GM23338 (cell line): Measurements from ENCODE around the gene REXO5. TPM values are rescaled to one million over a fixed set of nuclear protein-coding genes. Genes with fewer than 3 reads are reported as not detected.

Source experiments
- ATAC-seq: fragments of 200-7000 bp; cut with Tn5 transposase; 3 replicates; pipeline ENCODE4 v1.9.1; 2020
- DNase-seq: peaks from one replicate; pipeline ENCODE4 v3.0.0-alpha.2; 2015; ENCODE audit warnings: low spot score
- H2AFZ ChIP-seq: fragments of 200-600 bp; sonication (generic); 2 replicates; pipeline ENCODE4 v1.8.0; 2016; ENCODE audit warnings: antibody characterized with exemption, mild to moderate bottlenecking, moderate library complexity
- H3F3A ChIP-seq: fragments of 200-600 bp; sonication (generic); replicated peaks from 2 replicates; pipeline ENCODE4 v1.8.0; 2017; ENCODE audit warnings: antibody characterized with exemption, mixed run types, low read depth
- H3K27ac ChIP-seq: fragments of 200-600 bp; sonication (generic); 2 replicates; pipeline ENCODE4 v1.6.1; 2016; ENCODE audit warnings: low read depth
- H3K27me3 ChIP-seq: fragments of 200-600 bp; sonication (generic); 2 replicates; pipeline ENCODE4 v1.8.0; 2016; ENCODE audit warnings: mild to moderate bottlenecking, mixed run types, moderate library complexity; ENCODE audit not compliant: insufficient read depth
- H3K36me3 ChIP-seq: fragments of 200-600 bp; sonication (generic); 2 replicates; pipeline ENCODE4 v1.8.0; 2016; ENCODE audit warnings: mild to moderate bottlenecking; ENCODE audit not compliant: insufficient read depth
- H3K4me1 ChIP-seq: fragments of 200-600 bp; sonication (generic); 2 replicates; pipeline ENCODE4 v1.8.0; 2016; ENCODE audit warnings: mild to moderate bottlenecking, moderate library complexity; ENCODE audit not compliant: insufficient read depth
- H3K4me2 ChIP-seq: fragments of 200-600 bp; sonication (generic); 2 replicates; pipeline ENCODE4 v1.7.1; 2017; ENCODE audit warnings: mixed run types
- H3K4me3 ChIP-seq: fragments of 200-600 bp; sonication (generic); 2 replicates; pipeline ENCODE4 v1.6.1; 2016; ENCODE audit warnings: mixed run types
- H3K79me2 ChIP-seq: fragments of 200-600 bp; sonication (generic); replicated peaks from 2 replicates; pipeline ENCODE4 v1.8.0; 2017; ENCODE audit warnings: mild to moderate bottlenecking; ENCODE audit not compliant: insufficient read depth
- H3K9me2 ChIP-seq: fragments of 200-600 bp; sonication (generic); 2 replicates; pipeline ENCODE4 v1.8.0; 2017; ENCODE audit not compliant: insufficient read depth
- H4K20me1 ChIP-seq: fragments of 200-600 bp; sonication (generic); replicated peaks from 2 replicates; pipeline ENCODE4 v1.8.0; 2017; ENCODE audit warnings: mild to moderate bottlenecking; ENCODE audit not compliant: insufficient read depth
- H3K27ac Mint-ChIP-seq: 2 replicates; pipeline ENCODE4 v1.8.0; 2020; ENCODE audit warnings: inconsistent platforms, mild to moderate bottlenecking, moderate library complexity, mixed read lengths
- H3K27me3 Mint-ChIP-seq: 3 replicates; pipeline ENCODE4 v1.8.0; 2022; ENCODE audit warnings: low read depth, mild to moderate bottlenecking, moderate library complexity, mixed read lengths, inconsistent platforms; ENCODE audit not compliant: insufficient read depth, poor library complexity
- H3K36me3 Mint-ChIP-seq: 3 replicates; pipeline ENCODE4 v1.8.0; 2021; ENCODE audit warnings: low read depth, mild to moderate bottlenecking, inconsistent platforms, moderate library complexity, mixed read lengths
- H3K4me1 Mint-ChIP-seq: 3 replicates; pipeline ENCODE4 v1.8.0; 2020; ENCODE audit warnings: mild to moderate bottlenecking, inconsistent platforms, mixed read lengths
- H3K4me3 Mint-ChIP-seq: 3 replicates; pipeline ENCODE4 v1.8.0; 2021; ENCODE audit warnings: moderate library complexity, mild to moderate bottlenecking, inconsistent platforms, mixed read lengths
- H3K9me3 Mint-ChIP-seq: 3 replicates; pipeline ENCODE4 v1.8.0; 2020; ENCODE audit warnings: moderate library complexity, mild to moderate bottlenecking, inconsistent platforms, mixed read lengths
- CREB1 ChIP-seq: fragments of 250-450 bp; sonication (Bioruptor Pico); IDR thresholded peaks from 2 replicates; pipeline ENCODE4 v1.5.0; 2020; ENCODE audit warnings: low read depth, mild to moderate bottlenecking, moderate library complexity
- EZH2 ChIP-seq: fragments of 200-600 bp; sonication (generic); IDR thresholded peaks from one replicate; pipeline ENCODE4 v1.8.0; 2017; ENCODE audit warnings: antibody characterized with exemption, mild to moderate bottlenecking, low read depth; ENCODE audit not compliant: unreplicated experiment
- EZH2phosphoT487 ChIP-seq: fragments of 200-600 bp; sonication (generic); IDR thresholded peaks from one replicate; pipeline ENCODE4 v1.8.1; 2018; ENCODE audit warnings: antibody characterized with exemption; ENCODE audit not compliant: unreplicated experiment
- STAT1 ChIP-seq: IDR thresholded peaks from one replicate; pipeline ENCODE4 v1.6.1; 2016; ENCODE audit warnings: antibody characterized with exemption; ENCODE audit not compliant: unreplicated experiment
- ZNF114 ChIP-seq: fragments of 250-450 bp; sonication (Bioruptor Pico); IDR thresholded peaks from 2 replicates; pipeline ENCODE4 v1.5.0; 2020; ENCODE audit warnings: mild to moderate bottlenecking, moderate library complexity
- polyA plus RNA-seq: library from polyadenylated mRNA; unstranded; fragments of >200 nt; fragmentation: Nextera tagmentation; extraction: Ambion mirVana; gene quantifications from 2 replicates; pipeline ENCODE4 v1.2.1, GENCODE V29; 2016
- total RNA-seq: library from RNA; depleted of rRNA; stranded (reverse); fragments of >200 nt; shearing (Covaris generic); gene quantifications from 2 replicates; pipeline ENCODE4 v1.2.3, GENCODE V29; 2014
- TF ChIP-seq, protein P1 (sequence below), 2 experiments: fragments of 200-600 bp in 1 of 2; sonication (generic) in 1 of 2; conservative IDR thresholded peaks; 2 replicates each; pipeline versions ENCODE4 v1.5.1 to v1.6.1; 2016 to 2017; ENCODE audit warnings: antibody characterized with exemption in 2 of 2, low read depth in 2 of 2, mild to moderate bottlenecking in 2 of 2, moderate library complexity in 1 of 2
- TF ChIP-seq, protein P2 (sequence below): IDR thresholded peaks from 2 replicates; pipeline ENCODE4 v1.6.1; 2016; ENCODE audit warnings: antibody characterized with exemption
- TF ChIP-seq, protein P3 (sequence below): IDR thresholded peaks from one replicate; pipeline ENCODE4 v1.6.1; 2018; ENCODE audit warnings: antibody characterized with exemption; ENCODE audit not compliant: unreplicated experiment

The REXO5 gene
- total and polyA plus RNA-seq, 2 experiments from 2014 or later = 6.5 to 6.9 TPM

DNA sequence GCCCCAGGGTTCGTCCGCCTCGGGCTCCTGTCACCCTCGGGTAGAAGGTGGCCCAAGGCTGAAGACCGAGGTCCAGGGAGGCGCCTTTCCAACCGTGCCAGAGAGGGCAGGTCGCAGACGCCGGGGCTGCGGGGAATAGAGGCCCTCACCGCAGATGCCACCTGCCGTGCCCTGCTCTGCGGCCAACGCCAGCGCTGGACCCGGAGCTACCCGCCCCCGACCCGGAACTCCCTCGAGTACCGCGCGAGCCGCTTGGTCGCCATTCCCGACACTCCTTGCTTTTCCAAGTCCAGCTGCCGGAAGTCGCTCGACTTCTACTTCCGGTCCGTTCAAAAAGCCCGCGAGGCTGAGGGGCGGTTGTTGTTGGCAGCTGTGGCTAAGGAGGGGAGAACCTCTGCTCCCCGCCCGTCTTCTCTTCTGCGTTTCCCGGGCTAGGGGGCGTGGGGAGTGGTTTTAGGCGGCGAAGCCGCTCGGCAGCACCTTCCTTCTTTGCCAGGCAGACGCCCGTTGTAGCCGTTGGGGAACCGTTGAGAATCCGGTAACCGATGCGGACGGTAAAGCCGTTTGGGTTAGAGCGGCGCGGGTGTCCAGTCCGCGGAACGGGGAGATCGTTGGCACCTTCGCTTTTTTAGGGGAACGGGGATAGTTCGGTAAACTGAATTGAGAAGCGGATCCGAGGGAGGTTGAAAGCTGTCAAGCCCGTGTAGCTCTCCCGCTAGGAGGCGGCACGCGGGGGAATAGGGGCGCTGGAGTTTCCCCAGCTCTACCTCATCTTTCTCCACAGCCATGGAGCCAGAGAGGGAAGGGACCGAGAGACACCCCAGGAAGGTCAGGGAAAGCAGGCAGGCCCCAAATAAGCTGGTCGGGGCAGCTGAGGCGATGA lies at the start of gene REXO5, which contains the start of gene ERI2 (continued):
- TF ChIP-seq CREB1 (CRISPR knock-in tag) (no peak), ZNF114 (CRISPR knock-in tag) (no peak), EZH2 (no peak), STAT1 (no peak)

DNA sequence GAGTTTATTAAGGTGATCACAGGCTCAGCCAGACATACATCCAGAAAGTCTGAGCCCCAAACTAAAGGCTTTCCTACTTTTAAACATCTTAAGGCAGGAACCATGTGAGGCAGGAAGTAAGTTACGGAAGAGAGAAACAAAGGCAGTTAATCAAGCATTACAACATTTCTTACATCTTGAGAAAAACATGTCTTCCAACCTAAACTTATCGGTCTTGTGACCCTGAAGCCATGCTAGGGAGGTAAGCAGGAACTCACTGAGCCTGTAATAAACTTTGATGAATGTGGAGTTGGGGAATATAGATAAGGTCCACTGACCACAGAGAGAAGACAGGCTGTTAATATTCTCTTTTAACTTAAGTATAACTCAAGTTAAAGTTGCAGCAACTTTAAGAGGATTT lies 46.0 kb upstream of the REXO5 start:
- no peak overlapping the region for H3K4me3 Mint-ChIP-seq
- peaks cover 12% of the 10 kb centered on the region; the same call in 2 of the 3 replicates for H3K9me3 Mint-ChIP-seq

DNA sequence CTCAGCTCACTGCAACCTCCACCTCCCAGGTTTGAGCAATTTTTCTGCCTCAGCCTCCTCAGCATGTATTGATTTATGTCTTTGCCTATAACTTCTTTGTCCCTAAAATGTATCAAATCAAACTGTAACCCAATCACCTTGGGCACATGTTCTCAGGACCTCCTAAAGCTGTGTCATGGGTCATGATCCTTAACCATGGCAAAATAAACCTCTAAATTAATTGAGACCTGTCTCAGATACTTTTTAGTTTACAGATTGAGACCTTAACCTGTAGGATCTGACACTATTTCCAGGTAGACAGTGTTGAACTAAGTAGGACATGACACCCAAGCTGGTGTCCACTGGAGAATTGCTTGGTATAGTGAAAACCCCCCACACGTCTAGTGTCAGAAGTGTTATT lies 45.2 kb upstream of the REXO5 start:
- ATAC-seq (no peak), DNase-seq (no peak)
- H3F3A ChIP-seq = no peaks in the 10 kb centered on the region
- H3K27ac ChIP-seq = no peak overlapping the region
- H3K27me3 ChIP-seq = no peaks in the 10 kb centered on the region
- H3K36me3 ChIP-seq = no peaks in the 10 kb centered on the region
- H3K9me3 Mint-ChIP-seq = peaks cover 12% of the 10 kb centered on the region; the same call in 2 of the 3 replicates
- H3K4me3 ChIP-seq = no peak overlapping the region
- H3K36me3 Mint-ChIP-seq = no peaks in the 10 kb centered on the region
- H3K27me3 Mint-ChIP-seq = no peaks in the 10 kb centered on the region
- no peaks in the 10 kb centered on the region for H3K4me1 ChIP-seq
- peaks cover 5% of the 10 kb centered on the region; the same call in 2 of the 3 replicates for H3K4me1 Mint-ChIP-seq
- H3K4me3 Mint-ChIP-seq = no peak overlapping the region
- no peaks in the 10 kb centered on the region for H4K20me1 ChIP-seq
- no peaks in the 10 kb centered on the region for H3K9me2 ChIP-seq
- no peak overlapping the region for H3K4me2 ChIP-seq
- H2AFZ ChIP-seq = no peak overlapping the region
- H3K27ac Mint-ChIP-seq = no peak overlapping the region
- no peaks in the 10 kb centered on the region for H3K79me2 ChIP-seq
- TF ChIP-seq ZNF114 (CRISPR knock-in tag) = no peak
- TF ChIP-seq, protein P1, sequence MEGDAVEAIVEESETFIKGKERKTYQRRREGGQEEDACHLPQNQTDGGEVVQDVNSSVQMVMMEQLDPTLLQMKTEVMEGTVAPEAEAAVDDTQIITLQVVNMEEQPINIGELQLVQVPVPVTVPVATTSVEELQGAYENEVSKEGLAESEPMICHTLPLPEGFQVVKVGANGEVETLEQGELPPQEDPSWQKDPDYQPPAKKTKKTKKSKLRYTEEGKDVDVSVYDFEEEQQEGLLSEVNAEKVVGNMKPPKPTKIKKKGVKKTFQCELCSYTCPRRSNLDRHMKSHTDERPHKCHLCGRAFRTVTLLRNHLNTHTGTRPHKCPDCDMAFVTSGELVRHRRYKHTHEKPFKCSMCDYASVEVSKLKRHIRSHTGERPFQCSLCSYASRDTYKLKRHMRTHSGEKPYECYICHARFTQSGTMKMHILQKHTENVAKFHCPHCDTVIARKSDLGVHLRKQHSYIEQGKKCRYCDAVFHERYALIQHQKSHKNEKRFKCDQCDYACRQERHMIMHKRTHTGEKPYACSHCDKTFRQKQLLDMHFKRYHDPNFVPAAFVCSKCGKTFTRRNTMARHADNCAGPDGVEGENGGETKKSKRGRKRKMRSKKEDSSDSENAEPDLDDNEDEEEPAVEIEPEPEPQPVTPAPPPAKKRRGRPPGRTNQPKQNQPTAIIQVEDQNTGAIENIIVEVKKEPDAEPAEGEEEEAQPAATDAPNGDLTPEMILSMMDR (conservative IDR thresholded peaks at IDR 0.05; ENCODE audit: low read depth in 2 of 2) = no peak
- TF ChIP-seq, protein P2, sequence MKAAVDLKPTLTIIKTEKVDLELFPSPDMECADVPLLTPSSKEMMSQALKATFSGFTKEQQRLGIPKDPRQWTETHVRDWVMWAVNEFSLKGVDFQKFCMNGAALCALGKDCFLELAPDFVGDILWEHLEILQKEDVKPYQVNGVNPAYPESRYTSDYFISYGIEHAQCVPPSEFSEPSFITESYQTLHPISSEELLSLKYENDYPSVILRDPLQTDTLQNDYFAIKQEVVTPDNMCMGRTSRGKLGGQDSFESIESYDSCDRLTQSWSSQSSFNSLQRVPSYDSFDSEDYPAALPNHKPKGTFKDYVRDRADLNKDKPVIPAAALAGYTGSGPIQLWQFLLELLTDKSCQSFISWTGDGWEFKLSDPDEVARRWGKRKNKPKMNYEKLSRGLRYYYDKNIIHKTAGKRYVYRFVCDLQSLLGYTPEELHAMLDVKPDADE = no peak
- TF ChIP-seq, protein P3, sequence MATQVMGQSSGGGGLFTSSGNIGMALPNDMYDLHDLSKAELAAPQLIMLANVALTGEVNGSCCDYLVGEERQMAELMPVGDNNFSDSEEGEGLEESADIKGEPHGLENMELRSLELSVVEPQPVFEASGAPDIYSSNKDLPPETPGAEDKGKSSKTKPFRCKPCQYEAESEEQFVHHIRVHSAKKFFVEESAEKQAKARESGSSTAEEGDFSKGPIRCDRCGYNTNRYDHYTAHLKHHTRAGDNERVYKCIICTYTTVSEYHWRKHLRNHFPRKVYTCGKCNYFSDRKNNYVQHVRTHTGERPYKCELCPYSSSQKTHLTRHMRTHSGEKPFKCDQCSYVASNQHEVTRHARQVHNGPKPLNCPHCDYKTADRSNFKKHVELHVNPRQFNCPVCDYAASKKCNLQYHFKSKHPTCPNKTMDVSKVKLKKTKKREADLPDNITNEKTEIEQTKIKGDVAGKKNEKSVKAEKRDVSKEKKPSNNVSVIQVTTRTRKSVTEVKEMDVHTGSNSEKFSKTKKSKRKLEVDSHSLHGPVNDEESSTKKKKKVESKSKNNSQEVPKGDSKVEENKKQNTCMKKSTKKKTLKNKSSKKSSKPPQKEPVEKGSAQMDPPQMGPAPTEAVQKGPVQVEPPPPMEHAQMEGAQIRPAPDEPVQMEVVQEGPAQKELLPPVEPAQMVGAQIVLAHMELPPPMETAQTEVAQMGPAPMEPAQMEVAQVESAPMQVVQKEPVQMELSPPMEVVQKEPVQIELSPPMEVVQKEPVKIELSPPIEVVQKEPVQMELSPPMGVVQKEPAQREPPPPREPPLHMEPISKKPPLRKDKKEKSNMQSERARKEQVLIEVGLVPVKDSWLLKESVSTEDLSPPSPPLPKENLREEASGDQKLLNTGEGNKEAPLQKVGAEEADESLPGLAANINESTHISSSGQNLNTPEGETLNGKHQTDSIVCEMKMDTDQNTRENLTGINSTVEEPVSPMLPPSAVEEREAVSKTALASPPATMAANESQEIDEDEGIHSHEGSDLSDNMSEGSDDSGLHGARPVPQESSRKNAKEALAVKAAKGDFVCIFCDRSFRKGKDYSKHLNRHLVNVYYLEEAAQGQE = no peak

More for the DNA sequence above, 46.0 kb upstream of the REXO5 start:
- Mint-ChIP-seq H3K27ac (no peak overlapping the region), H3K27me3 (no peaks in the 10 kb centered on the region), H3K36me3 (no peaks in the 10 kb centered on the region), H3K4me1 (peaks cover 5% of the 10 kb centered on the region; the same call in 2 of the 3 replicates)
- H3K4me3 ChIP-seq = no peak overlapping the region
- ATAC-seq = no peak
- no peaks in the 10 kb centered on the region for H3K79me2 ChIP-seq
- H3K4me1 ChIP-seq = no peaks in the 10 kb centered on the region
- DNase-seq = no peak
- no peaks in the 10 kb centered on the region for H3K9me2 ChIP-seq
- no peak overlapping the region for H3K27ac ChIP-seq
- no peak for TF ChIP-seq EZH2phosphoT487
- H3K27me3 ChIP-seq = no peaks in the 10 kb centered on the region
- H2AFZ ChIP-seq = peak overlapping the region; percentile 63; the same call in 1 of the 2 replicates
- H3K36me3 ChIP-seq = no peaks in the 10 kb centered on the region
- no peak overlapping the region for H3K4me2 ChIP-seq
- H3F3A ChIP-seq = no peaks in the 10 kb centered on the region
- no peaks in the 10 kb centered on the region for H4K20me1 ChIP-seq
